Measurements from ENCODE around the gene LENEP. TPM values are rescaled to one million over a fixed set of nuclear protein-coding genes. Genes with fewer than 3 reads are reported as not detected.

The LENEP gene
- total and polyA plus RNA-seq, 12 donors, result 0.44 TPM; not detected in 11

- Histone ChIP-seq H3K27ac (peak overlapping the region; percentile 93 to 100 (median 99)), H3K27me3 (no peaks in the 10 kb centered on the region), H3K4me1 (replicated peaks in 1 of 2) (peaks cover 39 to 58% of the 10 kb centered on the region in 2 donors), H3K4me3 (peak overlapping the region in 1 of 4 donors; percentile 75), H3K9me3 (replicated peaks in 1 of 3) (no peaks in the 10 kb centered on the region), H3K36me3 (replicated peaks in 1 of 2) (peaks cover 0 to 19% of the 10 kb centered on the region in 2 donors)
- no peak for TF ChIP-seq POLR2A (IDR thresholded peaks at IDR 0.05)
- no peak for TF ChIP-seq CTCF (IDR thresholded peaks at IDR 0.05)
- peak; percentile 54 to 89 (median 69) for DNase-seq
- 23 to 41% (median 35%) methylated on average over 9 to 10 of the region's 10 CpGs for WGBS, 4 donors
- intact Hi-C loops (cut with DNase I), result no loop called here
Observed at GRCh38 chr1:154971341-154971998, 21.9 kb upstream of the LENEP start.

GRCh38 chr1:154972213-154972516, 21.2 kb upstream of the LENEP start:
- intact Hi-C loops (cut with DNase I), result no loop called here
- Histone ChIP-seq H3K27me3 (no peaks in the 10 kb centered on the region), H3K4me3 (peak overlapping the region in 1 of 4 donors; percentile 75), H3K36me3 (replicated peaks in 1 of 2) (peaks cover 0 to 12% of the 10 kb centered on the region in 2 donors), H3K4me1 (replicated peaks in 1 of 2) (peaks cover 39 to 62% of the 10 kb centered on the region in 2 donors), H3K9me3 (replicated peaks in 1 of 3) (no peaks in the 10 kb centered on the region), H3K27ac (peak overlapping the region; percentile 93 to 100 (median 99))
- 54 to 74% (median 58%) methylated on average over 3 of the region's 3 CpGs for whole genome bisulfite sequencing, 4 donors
- DNase-seq, result no peak
- TF ChIP-seq POLR2A (IDR thresholded peaks at IDR 0.05), result no peak
- no peak for TF ChIP-seq CTCF (IDR thresholded peaks at IDR 0.05)

- 14 to 20% (median 18%) methylated on average over 17 to 18 of the region's 18 CpGs for WGBS, 4 donors
- H3K27me3 ChIP-seq, result no peaks in the 10 kb centered on the region
- H3K4me1 ChIP-seq (replicated peaks in 1 of 2), result peaks cover 39 to 62% of the 10 kb centered on the region in 2 donors
- H3K9me3 ChIP-seq (replicated peaks in 1 of 3), result no peaks in the 10 kb centered on the region
- intact Hi-C loops (cut with DNase I), result no loop called here
- H3K27ac ChIP-seq, result peak overlapping the region; percentile 93 to 100 (median 99)
- peak overlapping the region in 1 of 4 donors; percentile 75 for H3K4me3 ChIP-seq
- peak; percentile 75 to 94 (median 93) for DNase-seq
- TF ChIP-seq CTCF (IDR thresholded peaks at IDR 0.05), result no peak
- TF ChIP-seq POLR2A (IDR thresholded peaks at IDR 0.05), result peak; percentile 42 to 77
- peaks cover 0 to 7% of the 10 kb centered on the region in 2 donors for H3K36me3 ChIP-seq (replicated peaks in 1 of 2)
Observed at GRCh38 chr1:154972517-154973343, 20.7 kb upstream of the LENEP start.

- peak in 1 of 6 experiments; percentile 13 for TF ChIP-seq CTCF (IDR thresholded peaks at IDR 0.05)
- peak; percentile 55 to 90 for TF ChIP-seq POLR2A (IDR thresholded peaks at IDR 0.05)
- Histone ChIP-seq H3K9me3 (replicated peaks in 1 of 3) (no peaks in the 10 kb centered on the region), H3K4me3 (peak overlapping the region in 3 of 4 donors; percentile 38 to 75 (median 48)), H3K27ac (peak overlapping the region; percentile 93 to 100 (median 99)), H3K27me3 (no peaks in the 10 kb centered on the region), H3K36me3 (replicated peaks in 1 of 2) (no peaks in the 10 kb centered on the region), H3K4me1 (replicated peaks in 1 of 2) (peaks cover 39 to 57% of the 10 kb centered on the region in 2 donors)
- peak; percentile 98 to 100 (median 99) for DNase-seq
- intact Hi-C loops (cut with DNase I), result no loop called here
- 3 to 6% (median 3%) methylated on average over 33 to 37 of the region's 37 CpGs for WGBS, 4 donors
Observed at GRCh38 chr1:154973344-154974101, 19.9 kb upstream of the LENEP start.
